ENCODE results near the gene ELMOD1.

The ELMOD1 gene

GRCh38 chr11:107683807-107684206 lies 92.9 kb downstream of the ELMOD1 start:
- no peak for DNase-seq (ENCODE audit: low read depth in 2 of 2)

GRCh38 chr11:107688322-107688918 lies 97.5 kb downstream of the ELMOD1 start:
- DNase-seq (ENCODE audit: low read depth in 2 of 2): no peak

GRCh38 chr11:107689317-107690202 lies 98.6 kb downstream of the ELMOD1 start:
- peak; percentile 3 to 13 for DNase-seq (ENCODE audit: low read depth in 2 of 2)

- DNase-seq (ENCODE audit: low read depth in 2 of 2): no peak
These were observed 100.2 kb downstream of the ELMOD1 start for GRCh38 chr11:107691000-107691750.

GRCh38 chr11:107695446-107695845 lies 104.5 kb downstream of the ELMOD1 start:
- no peak for DNase-seq (ENCODE audit: low read depth in 2 of 2)

GRCh38 chr11:107696140-107696539 lies 105.2 kb downstream of the ELMOD1 start:
- DNase-seq (ENCODE audit: low read depth in 2 of 2): no peak

- DNase-seq (ENCODE audit: low read depth in 2 of 2): no peak
These were observed 106.3 kb downstream of the ELMOD1 start for GRCh38 chr11:107697291-107697690.

GRCh38 chr11:107699371-107700285 lies 108.7 kb downstream of the ELMOD1 start:
- no peak for DNase-seq (ENCODE audit: low read depth in 2 of 2)

- no peak for DNase-seq (ENCODE audit: low read depth in 2 of 2)
These were observed 111.2 kb downstream of the ELMOD1 start for GRCh38 chr11:107702109-107702660.

GRCh38 chr11:107702723-107703122 lies 111.8 kb downstream of the ELMOD1 start:
- no peak for DNase-seq (ENCODE audit: low read depth in 2 of 2)

- no peak for DNase-seq (ENCODE audit: low read depth in 2 of 2)
These were observed 113.5 kb downstream of the ELMOD1 start for GRCh38 chr11:107704451-107704850.

- no peak for DNase-seq (ENCODE audit: low read depth in 2 of 2)
These were observed 114.1 kb downstream of the ELMOD1 start for GRCh38 chr11:107705027-107705426.

GRCh38 chr11:107706531-107706930 lies 115.6 kb downstream of the ELMOD1 start:
- DNase-seq (ENCODE audit: low read depth in 2 of 2): no peak

GRCh38 chr11:107707215-107707671 lies 116.3 kb downstream of the ELMOD1 start:
- no peak for DNase-seq (ENCODE audit: low read depth in 2 of 2)

- DNase-seq (ENCODE audit: low read depth in 2 of 2): no peak
These were observed 116.9 kb downstream of the ELMOD1 start for GRCh38 chr11:107707807-107708206.

- DNase-seq (ENCODE audit: low read depth in 2 of 2): no peak
These were observed 117.8 kb downstream of the ELMOD1 start for GRCh38 chr11:107708792-107709191.

- no peak for DNase-seq (ENCODE audit: low read depth in 2 of 2)
These were observed 119.4 kb downstream of the ELMOD1 start for GRCh38 chr11:107710301-107710700.

GRCh38 chr11:107711861-107712755 lies 121.2 kb downstream of the ELMOD1 start, which contains the start of gene SLN:
TSS of gene SLN (minus strand) at chr11:107712056.
- DNase-seq (ENCODE audit: low read depth in 2 of 2): no peak

GRCh38 chr11:107713009-107713408 lies 122.1 kb downstream of the ELMOD1 start:
- no peak for DNase-seq (ENCODE audit: low read depth in 2 of 2)

Data from activated CD8-positive, alpha-beta memory T cell treated with anti-CD3 and anti-CD28 coated beads for 4 hours (primary cell).